ENCODE data around the gene C11orf87. TPM values are rescaled to one million over a fixed set of nuclear protein-coding genes. Genes with fewer than 3 reads are reported as not detected.

The C11orf87 gene
- total RNA-seq = under 1 TPM in 1 of 4 donors, not detected in 3; 0.09 TPM

- no peak for DNase-seq
- H3K9me3 ChIP-seq = no peaks in the 10 kb centered on the region
- 1 to 9% methylated on average over 11 to 15 of the region's 54 CpGs for WGBS, 2 donors
- H3K27me3 ChIP-seq = peaks cover 0 to 69% (median 8%) of the 10 kb centered on the region in 4 donors
- no peaks in the 10 kb centered on the region for H3K36me3 ChIP-seq
- H3K4me1 ChIP-seq = peaks cover 0 to 29% (median 20%) of the 10 kb centered on the region in 3 donors
- no peak within 1 kb of the TSS for H3K27ac ChIP-seq
- TF ChIP-seq POLR2A (IDR thresholded peaks at IDR 0.05) = no peak
- TF ChIP-seq CTCF (IDR thresholded peaks at IDR 0.05) = no peak
- intact Hi-C loops (cut with DNase I) = no loop called here
- peak within 1 kb of the TSS; percentile 5 to 57 (median 20) for H3K4me3 ChIP-seq
Observed at GRCh38 chr11:109421981-109422869, at the start of gene C11orf87. Gene C11orf87, plus strand, starts transcription at chr11:109422190. Its CDS starts 1,444 bp downstream, at chr11:109423634.

GRCh38 chr11:109374032-109374431 is 48.0 kb upstream of the C11orf87 start:
- Histone ChIP-seq H3K4me3 (no peak overlapping the region), H3K36me3 (no peaks in the 10 kb centered on the region), H3K27me3 (no peaks in the 10 kb centered on the region), H3K4me1 (no peaks in the 10 kb centered on the region), H3K27ac (no peak overlapping the region), H3K9me3 (no peaks in the 10 kb centered on the region)
- TF ChIP-seq CTCF (IDR thresholded peaks at IDR 0.05) (no peak), POLR2A (IDR thresholded peaks at IDR 0.05) (no peak)
- intact Hi-C loops (cut with DNase I) = no loop called here
- no peak for DNase-seq

GRCh38 chr11:109374441-109374840 is 47.5 kb upstream of the C11orf87 start:
- Histone ChIP-seq H3K27me3 (no peaks in the 10 kb centered on the region), H3K36me3 (no peaks in the 10 kb centered on the region), H3K4me1 (no peaks in the 10 kb centered on the region), H3K4me3 (no peak overlapping the region), H3K9me3 (no peaks in the 10 kb centered on the region), H3K27ac (no peak overlapping the region)
- WGBS, 2 donors = 62 to 74% methylated on average over 4 of the region's 4 CpGs
- DNase-seq = no peak
- intact Hi-C loops (cut with DNase I) = no loop called here
- TF ChIP-seq POLR2A (IDR thresholded peaks at IDR 0.05) (no peak), CTCF (IDR thresholded peaks at IDR 0.05) (no peak)

- H3K36me3 ChIP-seq = no peaks in the 10 kb centered on the region
- H3K27me3 ChIP-seq = no peaks in the 10 kb centered on the region
- DNase-seq = no peak
- no peaks in the 10 kb centered on the region for H3K4me1 ChIP-seq
- H3K4me3 ChIP-seq = no peak overlapping the region
- H3K27ac ChIP-seq = no peak overlapping the region
- no peaks in the 10 kb centered on the region for H3K9me3 ChIP-seq
- TF ChIP-seq CTCF (IDR thresholded peaks at IDR 0.05) (no peak), POLR2A (IDR thresholded peaks at IDR 0.05) (no peak)
- WGBS, 2 donors = 65 to 79% methylated on average over 3 to 4 of the region's 4 CpGs
- intact Hi-C loops (cut with DNase I) = no loop called here
Observed at GRCh38 chr11:109377039-109377742, 44.8 kb upstream of the C11orf87 start.

- H3K27me3 ChIP-seq = no peaks in the 10 kb centered on the region
- TF ChIP-seq POLR2A (IDR thresholded peaks at IDR 0.05) (no peak), CTCF (IDR thresholded peaks at IDR 0.05) (no peak)
- no peak overlapping the region for H3K27ac ChIP-seq
- H3K36me3 ChIP-seq = no peaks in the 10 kb centered on the region
- no peak for DNase-seq
- H3K4me3 ChIP-seq = no peak overlapping the region
- intact Hi-C loops (cut with DNase I) = no loop called here
- H3K4me1 ChIP-seq = no peaks in the 10 kb centered on the region
- H3K9me3 ChIP-seq = no peaks in the 10 kb centered on the region
Observed at GRCh38 chr11:109378034-109378433, 44.0 kb upstream of the C11orf87 start.
